ENCODE results near the gene TPBG.
"Not testable (repeated sequence)": the region's sequence is repeated elsewhere in the genome, so short reads cannot be mapped to it uniquely, and the experiment has no call there.

TPBG gene

GRCh38 chr6:82371799-82372546, 8.4 kb downstream of the TPBG start:
- DNase-seq (ENCODE audit: low read depth) = peak; percentile 26
- H3K4me3 ChIP-seq (ENCODE audit: low read depth, low read length) = no peak overlapping the region

DNA sequence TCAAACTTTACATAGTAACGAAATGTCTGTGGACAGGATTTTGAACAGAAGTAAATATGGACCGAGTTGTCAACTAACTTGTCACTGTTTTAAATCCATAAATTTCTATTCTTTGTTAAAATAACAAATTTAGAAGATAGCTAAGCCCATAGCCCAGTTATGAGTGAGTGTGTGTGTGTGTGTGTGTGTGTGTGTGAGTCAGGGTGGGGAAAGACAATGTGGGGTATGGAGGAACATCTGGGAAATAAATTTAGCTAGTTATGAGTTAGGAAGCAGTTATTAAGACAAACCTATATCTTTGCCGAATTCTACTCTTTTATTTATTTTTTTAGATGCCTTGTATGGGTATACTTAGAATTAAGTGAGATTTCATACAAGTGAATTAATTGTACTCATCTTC, 9.0 kb downstream of the TPBG start:
- no peak for DNase-seq (ENCODE audit: low read depth)
- no peak overlapping the region for H3K4me3 ChIP-seq (ENCODE audit: low read depth, low read length)

- no peak for DNase-seq (ENCODE audit: low read depth)
- H3K4me3 ChIP-seq (ENCODE audit: low read depth, low read length) = no peak overlapping the region
Measured at GRCh38 chr6:82374516-82374915, 10.9 kb downstream of the TPBG start.

- DNase-seq (ENCODE audit: low read depth) = no peak
- H3K4me3 ChIP-seq (ENCODE audit: low read depth, low read length) = no peak overlapping the region
Measured at GRCh38 chr6:82376636-82377035, 13.0 kb downstream of the TPBG start.

DNA sequence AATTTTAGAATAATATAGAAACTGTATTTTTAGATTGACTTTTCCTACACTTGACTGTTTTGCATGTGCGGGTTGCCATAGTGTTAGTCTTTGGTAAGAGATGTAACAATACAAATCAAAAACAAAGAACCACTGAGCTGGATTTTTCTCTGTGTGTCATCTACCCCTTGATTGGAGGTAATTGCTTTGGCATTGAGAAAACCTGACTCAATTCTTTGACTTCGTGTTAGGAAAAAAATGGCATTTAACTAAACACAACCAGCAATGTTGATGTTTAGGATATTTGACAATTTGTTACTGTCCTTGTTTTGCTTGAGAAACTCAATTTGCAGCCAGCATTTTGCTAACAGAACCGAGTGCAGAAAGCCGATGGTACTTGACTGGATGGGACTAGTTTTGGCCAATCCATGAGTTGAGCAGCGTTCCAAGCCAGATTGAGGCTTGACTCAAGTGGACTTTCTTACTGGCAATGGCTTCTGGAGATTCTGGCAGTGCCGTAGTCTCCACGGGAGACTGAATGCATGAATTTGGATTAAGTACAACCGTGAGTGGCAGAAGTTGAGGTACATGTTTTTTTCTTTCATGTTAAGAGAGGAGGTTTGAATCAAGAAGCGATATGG, 17.1 kb downstream of the TPBG start:
- DNase-seq (ENCODE audit: low read depth) = no peak
- H3K4me3 ChIP-seq (ENCODE audit: low read depth, low read length) = no peak overlapping the region

- no peak overlapping the region for H3K4me3 ChIP-seq (ENCODE audit: low read depth, low read length)
- no peak for DNase-seq (ENCODE audit: low read depth)
Measured at GRCh38 chr6:82381278-82381677, 17.7 kb downstream of the TPBG start.

DNA sequence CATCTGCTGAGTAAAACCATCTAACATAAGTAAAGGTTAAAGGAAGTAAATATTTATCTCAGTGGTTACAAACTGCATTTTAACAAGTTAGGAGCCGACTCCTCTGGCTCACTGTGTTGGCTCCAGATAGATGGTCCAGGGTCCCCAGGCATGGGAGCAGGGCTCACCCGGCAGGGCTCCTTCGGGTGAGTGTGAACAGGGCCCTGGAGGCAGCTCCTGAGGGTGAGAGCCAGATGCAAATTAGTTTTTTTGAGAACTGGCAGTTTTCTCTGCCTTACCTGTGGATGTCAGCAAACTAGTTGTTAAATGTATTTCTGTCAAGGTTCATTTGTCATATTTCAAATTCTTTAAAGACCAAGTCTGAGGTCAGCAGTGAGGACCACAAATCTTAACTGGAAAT, 21.5 kb downstream of the TPBG start:
- no peak overlapping the region for H3K4me3 ChIP-seq (ENCODE audit: low read depth, low read length)
- no peak for DNase-seq (ENCODE audit: low read depth)

GRCh38 chr6:82385546-82385945, 21.9 kb downstream of the TPBG start:
- DNase-seq (ENCODE audit: low read depth) = no peak
- H3K4me3 ChIP-seq (ENCODE audit: low read depth, low read length) = no peak overlapping the region

- H3K4me3 ChIP-seq (ENCODE audit: low read depth, low read length) = no peak overlapping the region
- no peak for DNase-seq (ENCODE audit: low read depth)
Measured at GRCh38 chr6:82385961-82386360, 22.3 kb downstream of the TPBG start.

GRCh38 chr6:82394770-82395169, 31.2 kb downstream of the TPBG start:
- DNase-seq (ENCODE audit: low read depth); H3K4me3 ChIP-seq (ENCODE audit: low read depth, low read length): not testable (repeated sequence)

- DNase-seq (ENCODE audit: low read depth) = peak; percentile 87
- H3K4me3 ChIP-seq (ENCODE audit: low read depth, low read length) = no peak overlapping the region
Measured at GRCh38 chr6:82396964-82397751, 33.5 kb downstream of the TPBG start.

DNA sequence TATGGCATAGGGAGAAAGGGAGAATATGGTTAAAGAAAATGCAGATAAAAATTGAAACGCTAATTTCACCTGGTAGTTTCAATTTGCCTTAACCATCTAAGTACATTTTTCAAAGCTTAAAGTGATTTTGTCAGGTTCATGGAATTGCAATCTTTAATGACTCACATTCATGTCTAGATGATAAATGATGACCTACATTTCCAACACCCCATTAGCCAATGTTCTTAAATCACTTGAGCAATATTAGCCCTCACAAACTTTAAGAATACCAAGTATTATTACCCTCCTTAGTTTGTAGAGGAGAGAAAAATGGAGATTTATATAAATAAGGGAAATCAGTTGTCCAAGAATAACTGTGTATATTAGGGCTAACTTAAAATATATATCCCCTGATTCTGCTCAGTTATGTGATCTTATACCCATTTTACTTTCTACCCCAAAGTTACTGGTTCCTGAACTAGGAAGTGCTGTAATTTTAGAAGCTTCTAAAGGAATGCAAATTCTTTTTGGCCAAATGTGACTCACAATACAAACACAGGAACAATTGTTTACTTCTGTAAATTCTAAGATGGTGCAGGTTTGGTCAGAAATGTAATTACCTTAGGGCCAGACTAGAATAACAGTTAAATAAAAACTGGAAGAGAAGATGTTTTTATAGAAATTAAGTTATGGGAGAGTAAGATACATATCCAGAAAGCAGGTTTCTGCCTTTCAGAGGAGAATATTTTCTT, 34.5 kb downstream of the TPBG start:
- H3K4me3 ChIP-seq (ENCODE audit: low read depth, low read length) = no peak overlapping the region
- peak; percentile 59 for DNase-seq (ENCODE audit: low read depth)

DNA sequence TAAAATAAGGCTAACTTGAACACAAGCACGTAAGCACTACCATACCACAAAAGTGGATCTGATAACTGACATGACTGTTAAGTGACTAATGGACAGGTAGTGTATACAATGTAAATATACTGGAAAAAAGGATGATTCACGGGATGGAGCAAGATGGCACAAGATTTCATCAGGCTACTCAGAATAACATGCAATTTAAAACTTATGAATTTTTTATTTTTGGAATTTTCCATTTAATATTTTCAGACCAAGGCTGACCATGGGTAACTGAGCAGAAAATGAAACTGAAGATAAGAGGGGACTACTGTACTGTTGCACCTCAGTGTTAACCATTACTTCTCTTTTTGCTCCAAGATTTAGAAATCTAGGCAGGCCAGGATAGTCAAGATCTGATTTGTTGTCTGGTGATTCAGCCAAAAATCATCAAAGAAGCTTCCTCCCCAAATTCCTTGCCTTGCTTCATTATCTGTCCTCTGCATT, 45.4 kb downstream of the TPBG start:
- DNase-seq (ENCODE audit: low read depth) = peak; percentile 63
- no peak overlapping the region for H3K4me3 ChIP-seq (ENCODE audit: low read depth, low read length)

DNA sequence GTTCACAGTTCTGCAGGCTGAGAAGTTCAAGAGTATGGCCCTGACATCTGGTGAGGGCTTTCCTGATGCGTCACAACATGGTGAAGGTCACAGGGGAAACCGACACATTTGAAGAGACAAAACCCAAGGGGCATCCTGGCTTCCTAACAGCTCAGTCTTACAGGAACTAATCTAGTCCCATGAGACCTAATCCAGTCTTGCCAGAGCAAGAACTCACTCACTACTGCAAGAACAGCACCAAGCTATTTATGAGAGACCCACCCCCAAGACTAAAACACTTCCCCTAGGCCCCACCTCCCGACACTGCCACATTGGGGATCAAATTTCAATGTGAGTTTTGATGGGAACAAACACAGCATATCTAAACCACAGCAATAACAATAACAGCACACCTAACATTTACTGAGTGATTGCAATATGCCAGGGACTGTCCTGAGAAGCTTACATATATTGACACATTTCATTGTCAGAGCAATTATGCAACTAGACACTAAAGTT, 46.6 kb downstream of the TPBG start:
- peak; percentile 99 for DNase-seq (ENCODE audit: low read depth)
- no peak overlapping the region for H3K4me3 ChIP-seq (ENCODE audit: low read depth, low read length)

- no peak for DNase-seq (ENCODE audit: low read depth)
- H3K4me3 ChIP-seq (ENCODE audit: low read depth, low read length) = no peak overlapping the region
Measured at GRCh38 chr6:82413868-82414267, 50.3 kb downstream of the TPBG start.

DNA sequence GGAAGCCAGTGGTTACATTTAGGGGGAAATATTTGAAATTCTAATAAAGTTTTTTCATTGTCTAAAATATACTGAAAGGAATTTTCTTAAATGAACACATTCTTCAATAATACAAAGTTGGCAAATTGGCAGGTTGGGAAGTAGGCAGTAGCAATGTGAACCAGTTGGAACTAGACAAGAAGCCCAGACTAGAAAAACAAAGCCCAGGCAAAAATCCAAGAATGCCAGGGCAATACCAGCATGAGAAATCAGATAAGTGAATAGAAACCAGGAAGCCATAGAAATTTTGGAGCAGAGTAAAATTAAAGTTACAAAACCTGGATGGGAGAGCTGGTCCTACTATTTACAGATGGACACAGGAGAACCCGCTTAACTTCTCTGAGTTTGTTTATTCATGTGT, 52.2 kb downstream of the TPBG start:
- no peak for DNase-seq (ENCODE audit: low read depth)
- H3K4me3 ChIP-seq (ENCODE audit: low read depth, low read length) = no peak overlapping the region

DNA sequence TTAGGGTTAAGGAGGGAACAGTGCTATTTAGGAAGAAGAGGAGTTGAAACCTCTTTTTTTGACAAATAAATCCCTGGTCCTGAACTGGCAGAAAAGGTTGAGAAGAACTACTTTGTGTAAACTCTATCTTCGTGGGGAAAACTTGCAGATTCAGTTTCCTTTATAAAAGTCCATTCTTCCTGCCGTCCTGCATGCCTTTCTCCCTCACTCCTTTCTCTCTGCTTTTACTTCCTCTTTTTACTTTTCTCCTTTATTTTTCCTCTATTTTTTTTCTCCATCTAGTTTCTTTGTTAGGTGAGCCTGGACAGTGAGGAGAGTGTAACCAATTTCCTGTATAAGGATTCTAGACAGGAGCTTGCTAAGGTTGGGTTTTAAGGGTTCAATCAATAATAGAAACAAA, 52.7 kb downstream of the TPBG start:
- H3K4me3 ChIP-seq (ENCODE audit: low read depth, low read length) = no peak overlapping the region
- DNase-seq (ENCODE audit: low read depth) = no peak
